ENCODE measurements around the gene ITGA4.

Gene ITGA4

DNA sequence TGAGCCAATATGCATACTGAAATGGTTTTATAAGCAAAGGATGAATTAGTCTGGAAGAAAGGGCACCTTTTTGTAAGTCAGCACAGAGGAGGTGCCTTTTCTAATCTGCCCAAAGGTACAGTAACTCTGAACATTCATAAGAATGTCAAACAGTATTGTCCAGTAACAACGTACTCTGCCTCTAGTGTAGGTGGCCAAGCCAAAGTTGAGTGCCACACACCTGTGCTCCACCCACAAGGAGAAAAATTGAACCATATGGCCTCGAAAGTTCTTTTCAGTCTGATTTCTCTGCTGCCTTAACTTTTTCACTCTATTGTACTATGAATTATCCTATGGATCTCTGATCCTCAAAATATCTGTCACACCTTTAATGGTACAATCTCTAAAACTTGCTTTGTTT is 112.9 kb downstream of the ITGA4 start:
- Histone ChIP-seq H3K4me1 (ENCODE audit: control insufficient read depth in 5 of 5, insufficient read depth in 5 of 5, low read length in 5 of 5) (no peaks in the 10 kb centered on the region), H3K36me3 (ENCODE audit: control insufficient read depth in 5 of 5, insufficient read depth in 5 of 5, low read length in 5 of 5) (no peaks in the 10 kb centered on the region), H3K4me3 (ENCODE audit: low read depth in 1 of 5, low read length in 5 of 5) (no peak overlapping the region), H3K9me3 (ENCODE audit: control insufficient read depth in 5 of 5, low read length in 5 of 5) (no peaks in the 10 kb centered on the region), H3K9ac (ENCODE audit: low read length in 5 of 5) (no peak overlapping the region), H3K27me3 (ENCODE audit: control insufficient read depth in 5 of 5, insufficient read depth in 4 of 5, low read length in 5 of 5) (peaks cover 0 to 3% (median 0%) of the 10 kb centered on the region in 5 donors), H3K27ac (ENCODE audit: low read depth, low read length) (no peak overlapping the region)

DNA sequence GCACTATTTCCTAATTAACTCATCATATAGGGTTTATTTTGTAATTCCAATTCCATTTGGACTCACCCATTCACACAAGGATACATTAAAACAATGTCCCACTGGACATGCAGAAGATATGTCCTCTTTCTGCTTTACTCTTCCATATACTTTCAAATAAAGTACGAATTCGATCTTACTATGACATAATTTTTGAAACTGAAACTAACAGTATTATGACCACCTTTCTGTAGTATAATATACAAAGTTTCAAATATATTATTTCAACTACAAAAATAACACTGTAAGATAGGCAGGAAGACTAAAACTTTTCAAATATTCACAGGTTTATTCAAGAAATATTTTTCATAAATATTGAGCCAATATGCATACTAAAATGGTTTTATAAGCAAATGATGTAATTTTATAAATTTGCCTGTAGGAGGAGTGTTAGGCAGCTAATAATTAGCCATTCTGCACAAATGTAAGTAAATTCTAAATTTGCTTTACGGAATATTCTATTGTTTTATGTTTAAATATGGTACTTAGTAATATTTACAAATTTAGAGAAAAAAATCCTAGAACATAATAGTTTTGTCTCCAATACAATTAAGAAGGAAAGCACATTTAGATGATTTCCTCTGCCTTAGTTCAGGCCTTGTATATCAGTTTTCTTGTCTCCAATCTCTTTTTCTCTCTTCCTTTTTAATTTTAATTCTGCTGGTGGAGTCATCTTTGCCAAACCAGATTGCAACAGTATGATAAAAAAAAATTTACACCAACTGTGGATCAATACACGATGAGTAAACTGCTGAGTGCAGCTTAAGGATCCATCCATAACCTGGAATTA is 113.9 kb downstream of the ITGA4 start:
- H3K4me1 ChIP-seq (ENCODE audit: control insufficient read depth in 5 of 5, insufficient read depth in 5 of 5, low read length in 5 of 5): no peaks in the 10 kb centered on the region
- H3K4me3 ChIP-seq (ENCODE audit: low read depth in 1 of 5, low read length in 5 of 5): no peak overlapping the region
- no peak overlapping the region for H3K9ac ChIP-seq (ENCODE audit: low read length in 5 of 5)
- no peaks in the 10 kb centered on the region for H3K9me3 ChIP-seq (ENCODE audit: control insufficient read depth in 5 of 5, low read length in 5 of 5)
- no peaks in the 10 kb centered on the region for H3K36me3 ChIP-seq (ENCODE audit: control insufficient read depth in 5 of 5, insufficient read depth in 5 of 5, low read length in 5 of 5)
- peaks cover 0 to 3% (median 0%) of the 10 kb centered on the region in 5 donors for H3K27me3 ChIP-seq (ENCODE audit: control insufficient read depth in 5 of 5, insufficient read depth in 4 of 5, low read length in 5 of 5)
- H3K27ac ChIP-seq (ENCODE audit: low read depth, low read length): no peak overlapping the region

GRCh38 chr2:181573140-181573736 is 116.1 kb downstream of the ITGA4 start:
- H3K36me3 ChIP-seq (ENCODE audit: control insufficient read depth in 5 of 5, insufficient read depth in 5 of 5, low read length in 5 of 5): no peaks in the 10 kb centered on the region
- H3K9ac ChIP-seq (ENCODE audit: low read length in 5 of 5): no peak overlapping the region
- no peak overlapping the region for H3K27ac ChIP-seq (ENCODE audit: low read depth, low read length)
- H3K4me3 ChIP-seq (ENCODE audit: low read depth in 1 of 5, low read length in 5 of 5): no peak overlapping the region
- H3K9me3 ChIP-seq (ENCODE audit: control insufficient read depth in 5 of 5, low read length in 5 of 5): no peaks in the 10 kb centered on the region
- no peaks in the 10 kb centered on the region for H3K4me1 ChIP-seq (ENCODE audit: control insufficient read depth in 5 of 5, insufficient read depth in 5 of 5, low read length in 5 of 5)
- H3K27me3 ChIP-seq (ENCODE audit: control insufficient read depth in 5 of 5, insufficient read depth in 4 of 5, low read length in 5 of 5): peaks cover 0 to 3% (median 0%) of the 10 kb centered on the region in 5 donors

DNA sequence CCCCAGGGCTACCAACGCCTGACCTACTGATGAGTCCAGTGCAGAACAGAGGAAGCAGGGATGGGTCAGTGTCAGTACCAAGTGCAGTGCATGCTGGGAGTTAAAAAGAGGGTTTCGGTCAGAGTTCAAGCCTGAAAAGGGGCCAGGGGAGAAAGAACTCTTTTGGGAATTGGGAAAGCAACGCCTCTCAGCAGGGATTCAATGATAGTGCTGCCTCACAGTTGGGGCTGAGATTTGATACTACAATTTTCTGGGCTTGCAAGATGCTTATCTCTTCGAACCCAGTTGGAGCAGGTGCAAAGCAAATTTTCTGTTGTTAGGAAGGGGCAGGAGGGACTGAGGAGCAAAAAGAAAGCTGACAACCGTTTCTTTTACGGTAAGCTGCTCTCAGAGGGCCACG is 117.1 kb downstream of the ITGA4 start:
- H3K36me3 ChIP-seq (ENCODE audit: control insufficient read depth in 5 of 5, insufficient read depth in 5 of 5, low read length in 5 of 5): no peaks in the 10 kb centered on the region
- H3K9ac ChIP-seq (ENCODE audit: low read length in 5 of 5): no peak overlapping the region
- no peaks in the 10 kb centered on the region for H3K9me3 ChIP-seq (ENCODE audit: control insufficient read depth in 5 of 5, low read length in 5 of 5)
- H3K27ac ChIP-seq (ENCODE audit: low read depth, low read length): no peak overlapping the region
- H3K4me3 ChIP-seq (ENCODE audit: low read depth in 1 of 5, low read length in 5 of 5): no peak overlapping the region
- H3K27me3 ChIP-seq (ENCODE audit: control insufficient read depth in 5 of 5, insufficient read depth in 4 of 5, low read length in 5 of 5): peaks cover 0 to 3% (median 0%) of the 10 kb centered on the region in 5 donors
- H3K4me1 ChIP-seq (ENCODE audit: control insufficient read depth in 5 of 5, insufficient read depth in 5 of 5, low read length in 5 of 5): no peaks in the 10 kb centered on the region

DNA sequence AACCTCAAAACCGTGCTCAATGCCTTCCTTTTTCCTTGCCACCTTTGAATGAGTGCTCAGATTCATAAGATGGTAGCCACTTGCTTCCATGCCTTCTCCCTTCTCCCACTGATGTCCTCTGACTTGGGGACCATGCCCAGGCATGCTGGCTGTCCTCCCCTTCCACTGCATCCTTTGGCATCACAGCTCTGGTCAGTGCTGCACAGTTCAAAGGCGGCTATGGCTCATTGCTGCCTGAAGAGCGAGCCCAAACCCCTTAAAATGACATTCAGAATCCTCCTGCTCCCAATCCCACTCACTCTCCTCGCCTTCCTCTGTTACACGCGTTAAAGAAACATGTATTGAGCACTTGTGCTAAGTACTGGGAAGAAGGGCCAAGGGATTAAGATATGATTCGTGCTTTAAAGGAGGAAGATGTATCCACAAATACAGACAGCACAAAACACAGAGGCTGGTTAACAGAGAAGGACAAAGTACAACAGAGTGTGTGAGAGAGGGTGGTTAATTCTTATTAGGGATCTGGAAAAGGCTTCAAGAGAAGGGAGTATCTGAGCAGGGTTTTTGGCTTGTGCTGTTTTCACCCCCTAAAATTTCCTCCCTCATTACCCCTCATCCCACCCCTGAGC is 118.0 kb downstream of the ITGA4 start:
- no peak overlapping the region for H3K27ac ChIP-seq (ENCODE audit: low read depth, low read length)
- no peaks in the 10 kb centered on the region for H3K4me1 ChIP-seq (ENCODE audit: control insufficient read depth in 5 of 5, insufficient read depth in 5 of 5, low read length in 5 of 5)
- no peak overlapping the region for H3K4me3 ChIP-seq (ENCODE audit: low read depth in 1 of 5, low read length in 5 of 5)
- no peak overlapping the region for H3K9ac ChIP-seq (ENCODE audit: low read length in 5 of 5)
- H3K9me3 ChIP-seq (ENCODE audit: control insufficient read depth in 5 of 5, low read length in 5 of 5): no peaks in the 10 kb centered on the region
- H3K27me3 ChIP-seq (ENCODE audit: control insufficient read depth in 5 of 5, insufficient read depth in 4 of 5, low read length in 5 of 5): peaks cover 0 to 3% (median 0%) of the 10 kb centered on the region in 5 donors
- no peaks in the 10 kb centered on the region for H3K36me3 ChIP-seq (ENCODE audit: control insufficient read depth in 5 of 5, insufficient read depth in 5 of 5, low read length in 5 of 5)

GRCh38 chr2:181575650-181576025 is 118.5 kb downstream of the ITGA4 start:
- H3K27me3 ChIP-seq (ENCODE audit: control insufficient read depth in 5 of 5, insufficient read depth in 4 of 5, low read length in 5 of 5): peaks cover 0 to 3% (median 0%) of the 10 kb centered on the region in 5 donors
- no peak overlapping the region for H3K9ac ChIP-seq (ENCODE audit: low read length in 5 of 5)

DNA sequence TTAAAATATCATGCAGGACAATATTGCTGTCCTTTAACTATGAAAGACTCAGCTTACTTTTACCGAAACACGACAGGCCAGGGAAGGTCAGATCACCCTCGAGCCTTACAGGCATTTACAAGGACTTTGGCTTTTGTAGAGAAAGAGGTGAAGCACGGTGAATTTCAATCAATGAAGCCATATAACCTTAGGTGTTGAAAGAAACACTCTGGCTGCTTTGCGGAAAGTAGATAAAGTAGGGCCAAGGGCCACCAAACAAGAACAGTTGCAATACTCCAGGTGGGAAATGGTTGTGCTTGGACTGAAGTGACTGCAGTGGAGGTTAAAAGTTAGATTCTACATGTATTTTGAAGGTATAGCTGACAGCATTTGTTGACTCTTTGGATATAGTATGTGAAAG is 119.2 kb downstream of the ITGA4 start:
- H3K9ac ChIP-seq (ENCODE audit: low read length in 5 of 5): no peak overlapping the region
- peaks cover 0 to 3% (median 0%) of the 10 kb centered on the region in 5 donors for H3K27me3 ChIP-seq (ENCODE audit: control insufficient read depth in 5 of 5, insufficient read depth in 4 of 5, low read length in 5 of 5)
- no peaks in the 10 kb centered on the region for H3K36me3 ChIP-seq (ENCODE audit: control insufficient read depth in 5 of 5, insufficient read depth in 5 of 5, low read length in 5 of 5)
- no peak overlapping the region for H3K27ac ChIP-seq (ENCODE audit: low read depth, low read length)
- no peaks in the 10 kb centered on the region for H3K4me1 ChIP-seq (ENCODE audit: control insufficient read depth in 5 of 5, insufficient read depth in 5 of 5, low read length in 5 of 5)
- H3K4me3 ChIP-seq (ENCODE audit: low read depth in 1 of 5, low read length in 5 of 5): no peak overlapping the region
- H3K9me3 ChIP-seq (ENCODE audit: control insufficient read depth in 5 of 5, low read length in 5 of 5): no peaks in the 10 kb centered on the region

More at GRCh38 chr2:181575650-181576025, 118.5 kb downstream of the ITGA4 start:
- H3K27ac ChIP-seq (ENCODE audit: low read depth, low read length): no peak overlapping the region
- no peaks in the 10 kb centered on the region for H3K9me3 ChIP-seq (ENCODE audit: control insufficient read depth in 5 of 5, low read length in 5 of 5)
- H3K36me3 ChIP-seq (ENCODE audit: control insufficient read depth in 5 of 5, insufficient read depth in 5 of 5, low read length in 5 of 5): no peaks in the 10 kb centered on the region
- H3K4me3 ChIP-seq (ENCODE audit: low read depth in 1 of 5, low read length in 5 of 5): no peak overlapping the region
- no peaks in the 10 kb centered on the region for H3K4me1 ChIP-seq (ENCODE audit: control insufficient read depth in 5 of 5, insufficient read depth in 5 of 5, low read length in 5 of 5)

GRCh38 chr2:181578829-181579228 is 121.6 kb downstream of the ITGA4 start:
- H3K4me3 ChIP-seq (ENCODE audit: low read depth in 1 of 5, low read length in 5 of 5): no peak overlapping the region
- peaks cover 0 to 3% (median 0%) of the 10 kb centered on the region in 5 donors for H3K27me3 ChIP-seq (ENCODE audit: control insufficient read depth in 5 of 5, insufficient read depth in 4 of 5, low read length in 5 of 5)
- no peaks in the 10 kb centered on the region for H3K36me3 ChIP-seq (ENCODE audit: control insufficient read depth in 5 of 5, insufficient read depth in 5 of 5, low read length in 5 of 5)
- H3K4me1 ChIP-seq (ENCODE audit: control insufficient read depth in 5 of 5, insufficient read depth in 5 of 5, low read length in 5 of 5): no peaks in the 10 kb centered on the region
- no peaks in the 10 kb centered on the region for H3K9me3 ChIP-seq (ENCODE audit: control insufficient read depth in 5 of 5, low read length in 5 of 5)
- no peak overlapping the region for H3K9ac ChIP-seq (ENCODE audit: low read length in 5 of 5)
- no peak overlapping the region for H3K27ac ChIP-seq (ENCODE audit: low read depth, low read length)

GRCh38 chr2:181581534-181581933 is 124.3 kb downstream of the ITGA4 start:
- H3K27me3 ChIP-seq (ENCODE audit: control insufficient read depth in 5 of 5, insufficient read depth in 4 of 5, low read length in 5 of 5): peaks cover 0 to 2% (median 0%) of the 10 kb centered on the region in 5 donors
- no peaks in the 10 kb centered on the region for H3K36me3 ChIP-seq (ENCODE audit: control insufficient read depth in 5 of 5, insufficient read depth in 5 of 5, low read length in 5 of 5)
- H3K27ac ChIP-seq (ENCODE audit: low read depth, low read length): no peak overlapping the region
- no peaks in the 10 kb centered on the region for H3K4me1 ChIP-seq (ENCODE audit: control insufficient read depth in 5 of 5, insufficient read depth in 5 of 5, low read length in 5 of 5)
- H3K9me3 ChIP-seq (ENCODE audit: control insufficient read depth in 5 of 5, low read length in 5 of 5): no peaks in the 10 kb centered on the region
- H3K9ac ChIP-seq (ENCODE audit: low read length in 5 of 5): no peak overlapping the region
- H3K4me3 ChIP-seq (ENCODE audit: low read depth in 1 of 5, low read length in 5 of 5): no peak overlapping the region

DNA sequence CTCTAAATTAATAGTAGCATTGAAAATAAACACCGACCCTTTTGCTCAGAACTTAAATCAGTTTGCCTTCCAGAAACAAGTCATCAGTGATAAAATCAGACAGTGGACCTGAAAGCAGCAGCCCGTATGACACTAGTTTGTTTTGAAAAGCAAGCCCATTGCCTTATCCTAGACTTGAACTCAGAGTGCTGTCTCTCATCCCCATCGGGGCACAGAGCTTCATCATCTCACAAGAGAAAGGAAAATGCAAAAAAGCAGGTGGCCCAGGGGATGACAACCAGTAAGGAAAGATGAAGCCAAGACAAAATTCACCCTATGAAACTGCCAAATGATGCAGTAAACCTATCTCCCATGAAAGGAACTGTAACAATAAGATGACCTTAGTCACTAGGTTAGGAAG is 128.5 kb downstream of the ITGA4 start:
- H3K27me3 ChIP-seq (ENCODE audit: control insufficient read depth in 5 of 5, insufficient read depth in 4 of 5, low read length in 5 of 5): no peaks in the 10 kb centered on the region
- H3K4me1 ChIP-seq (ENCODE audit: control insufficient read depth in 5 of 5, insufficient read depth in 5 of 5, low read length in 5 of 5): no peaks in the 10 kb centered on the region
- H3K27ac ChIP-seq (ENCODE audit: low read depth, low read length): no peak overlapping the region
- H3K9me3 ChIP-seq (ENCODE audit: control insufficient read depth in 5 of 5, low read length in 5 of 5): no peaks in the 10 kb centered on the region
- no peak overlapping the region for H3K9ac ChIP-seq (ENCODE audit: low read length in 5 of 5)
- H3K4me3 ChIP-seq (ENCODE audit: low read depth in 1 of 5, low read length in 5 of 5): no peak overlapping the region
- no peaks in the 10 kb centered on the region for H3K36me3 ChIP-seq (ENCODE audit: control insufficient read depth in 5 of 5, insufficient read depth in 5 of 5, low read length in 5 of 5)

All from subcutaneous abdominal adipose tissue (tissue), 5 donors.